HG03460 (cell line): ENCODE measurements around the gene ANKRD39.

Source experiments
- ATAC-seq: cut with Tn5 transposase; IDR thresholded peaks from one replicate; pipeline ENCODE4 v1.9.1; 2021; ENCODE audit not compliant: unreplicated experiment

Gene ANKRD39

DNA sequence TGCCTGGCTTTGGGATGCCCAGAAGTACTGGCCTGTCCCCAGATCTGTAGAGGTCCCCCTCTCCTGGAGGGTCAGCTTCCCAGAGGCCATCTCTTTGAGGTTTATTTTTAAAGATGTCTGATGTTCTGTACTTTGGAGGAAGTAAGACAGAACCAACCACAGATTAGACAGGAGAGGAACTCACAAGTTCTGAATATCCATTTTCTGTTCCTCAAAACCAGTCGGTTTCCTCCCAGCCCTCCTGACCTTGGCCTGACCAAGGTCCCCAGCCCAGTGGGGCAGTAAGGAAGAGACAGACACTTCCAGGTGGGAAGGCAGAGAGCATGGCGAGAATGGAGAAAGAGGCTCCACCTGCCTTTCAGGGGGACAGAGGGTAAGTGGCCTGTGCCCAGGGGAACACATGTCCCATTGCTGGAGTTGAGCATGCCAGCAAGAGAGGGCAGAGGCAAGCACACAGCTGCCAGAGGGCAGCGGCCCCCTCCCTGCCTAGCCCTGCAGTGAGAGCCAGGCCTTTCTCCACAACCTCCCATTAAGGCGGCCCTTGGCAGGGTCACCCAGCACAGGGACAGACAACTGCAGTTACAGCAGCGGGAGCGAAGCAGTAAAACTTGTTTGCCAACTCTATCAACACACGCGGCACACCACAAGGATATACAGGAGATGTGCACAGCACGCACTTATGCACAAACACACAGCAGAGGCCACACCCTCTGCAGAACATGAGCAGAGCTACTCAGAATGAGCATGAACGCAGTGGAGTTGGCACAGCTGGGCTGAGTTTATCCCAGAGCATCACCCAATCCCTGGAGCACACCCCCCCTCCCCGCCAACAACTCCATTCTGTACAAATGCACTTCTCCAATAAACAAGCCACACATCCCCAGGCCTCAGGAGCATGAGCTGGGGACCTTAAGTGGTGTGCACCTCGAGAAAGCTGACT is 30.5 kb upstream of the ANKRD39 start:
- ATAC-seq: no peak

DNA sequence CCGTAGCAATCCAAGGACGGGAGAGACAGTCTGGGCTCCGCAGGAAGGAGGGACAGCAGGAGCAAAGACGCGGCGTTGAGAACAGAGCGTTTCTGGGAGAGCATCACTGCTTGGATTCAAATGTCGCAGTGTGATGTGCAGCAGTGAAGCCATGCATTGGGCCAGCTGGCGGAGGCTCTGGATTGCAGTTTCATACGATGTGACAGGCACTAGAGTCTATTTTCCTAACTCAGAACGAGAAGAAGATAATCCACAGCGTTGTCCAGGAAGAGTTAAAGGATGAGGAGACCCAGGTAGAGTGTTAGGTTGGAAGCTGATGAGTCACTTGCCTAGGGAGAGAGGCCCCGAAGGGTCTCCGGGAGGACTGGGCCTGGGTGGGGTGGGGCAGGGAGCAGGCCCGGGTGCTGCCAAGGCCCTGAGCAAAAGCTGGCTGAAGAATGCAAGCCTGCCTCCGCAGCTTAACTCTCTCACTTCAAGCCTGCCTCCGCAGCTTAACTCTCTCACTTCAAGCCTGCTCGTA is 29.7 kb upstream of the ANKRD39 start:
- ATAC-seq: no peak

GRCh38 chr2:96885432-96886347 is 27.9 kb upstream of the ANKRD39 start:
- no peak for ATAC-seq

GRCh38 chr2:96884299-96885094 is 26.7 kb upstream of the ANKRD39 start:
- ATAC-seq: no peak

- no peak for ATAC-seq
Observed at GRCh38 chr2:96883306-96883705, 25.5 kb upstream of the ANKRD39 start.

- no peak for ATAC-seq
Observed at GRCh38 chr2:96882906-96883305, 25.1 kb upstream of the ANKRD39 start.

DNA sequence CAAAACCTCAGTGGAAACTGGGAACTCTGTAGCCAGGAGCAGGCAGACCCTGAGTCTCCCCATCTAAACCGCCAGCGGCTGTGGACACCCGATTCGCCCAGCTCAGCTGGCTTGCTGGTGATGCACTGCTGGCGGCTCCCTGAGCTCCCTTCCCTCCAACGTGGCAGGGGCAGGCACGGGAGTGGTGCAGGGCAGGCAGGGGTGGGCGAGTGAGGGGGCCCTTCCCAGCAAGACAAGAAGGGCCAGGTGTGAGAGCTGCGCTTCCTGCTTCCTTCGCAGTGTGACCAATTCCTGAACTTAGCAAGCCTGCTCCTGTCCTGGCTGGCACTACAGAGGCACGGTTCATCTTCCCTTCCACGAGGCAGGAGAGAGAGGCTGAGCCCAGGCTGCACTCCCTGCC is 24.4 kb upstream of the ANKRD39 start:
- no peak for ATAC-seq

DNA sequence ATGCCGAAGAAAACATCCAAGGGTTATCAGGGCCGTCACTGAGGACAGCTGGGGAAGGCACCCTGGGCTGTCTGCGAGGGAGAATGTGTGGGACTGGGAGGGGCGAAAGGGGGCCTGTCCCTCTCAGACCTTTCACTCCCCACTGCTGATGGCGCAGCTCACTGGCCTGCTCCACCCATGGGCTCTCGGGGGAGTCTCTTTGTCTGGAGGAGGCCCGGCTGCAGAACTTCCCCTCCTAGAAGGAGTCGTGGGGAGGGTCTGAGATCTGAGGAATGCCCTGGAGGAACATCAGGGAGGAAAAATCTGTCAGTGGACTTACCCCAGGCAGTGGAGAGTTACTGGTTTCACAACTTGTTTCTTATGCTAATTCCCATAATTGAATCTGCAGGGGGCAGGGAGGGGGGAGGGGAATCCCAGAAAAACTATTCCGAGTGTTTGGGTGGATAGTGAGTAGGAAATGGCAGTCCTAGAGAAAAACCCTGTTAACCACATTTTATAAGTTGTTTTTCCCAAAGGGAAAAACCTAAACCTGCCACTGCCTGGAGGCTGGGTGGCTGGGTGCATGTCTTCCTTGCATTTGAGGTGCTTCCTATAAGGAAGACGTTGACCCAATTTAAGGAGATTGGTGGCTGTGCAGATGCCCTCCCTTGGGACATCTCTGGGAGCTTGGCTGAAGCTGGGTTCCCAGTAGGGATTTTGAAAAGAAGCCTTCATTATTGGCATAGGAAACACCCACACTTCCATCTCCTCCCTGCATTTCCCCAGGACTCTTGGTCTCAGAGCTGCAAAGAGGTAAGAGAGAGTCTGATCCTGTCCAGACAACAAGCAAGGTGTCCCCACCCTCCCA is 23.8 kb upstream of the ANKRD39 start:
- no peak for ATAC-seq

DNA sequence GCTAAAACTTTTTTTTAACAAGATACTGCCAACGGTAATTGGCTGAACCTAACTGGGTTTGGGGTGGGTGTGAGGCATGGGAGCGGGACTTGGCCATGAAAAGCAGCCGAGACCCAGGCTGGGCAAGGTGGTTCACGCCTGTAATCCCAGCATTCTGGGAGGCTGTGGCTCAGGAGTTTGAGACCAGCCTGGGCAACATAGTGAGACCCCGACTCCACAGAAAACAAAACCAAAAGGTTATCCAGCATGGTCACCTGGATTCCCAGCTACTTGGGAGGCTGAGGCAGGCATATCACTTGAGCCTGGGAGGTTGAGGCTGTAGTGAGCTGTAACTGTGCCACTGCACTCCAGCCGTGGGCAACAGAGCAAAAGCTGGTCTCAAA is 23.1 kb upstream of the ANKRD39 start:
- no peak for ATAC-seq

DNA sequence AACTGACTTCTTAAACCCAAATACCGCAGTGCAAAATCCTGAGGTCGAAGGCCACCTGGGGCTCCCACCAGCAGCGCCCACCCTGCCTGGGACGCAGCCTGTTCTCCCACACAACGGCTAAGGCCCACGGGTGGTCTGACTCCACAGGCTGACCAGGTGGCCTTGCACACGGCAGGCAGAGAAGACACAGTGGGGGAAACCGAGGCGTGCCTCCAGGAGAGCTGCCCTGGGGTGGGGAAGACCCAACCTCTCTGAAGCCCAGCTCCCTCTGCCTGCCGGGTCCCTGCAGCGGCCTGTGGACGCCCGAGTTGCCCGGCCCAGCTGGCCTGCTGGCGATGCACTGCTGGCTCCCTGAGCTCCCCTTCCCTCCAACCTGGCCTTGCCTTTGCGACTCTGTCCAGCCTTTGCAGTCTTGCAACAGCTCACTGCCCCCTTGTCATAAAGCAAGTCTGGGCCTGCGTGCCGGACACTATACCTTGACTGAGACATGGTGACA is 21.8 kb upstream of the ANKRD39 start:
- no peak for ATAC-seq

DNA sequence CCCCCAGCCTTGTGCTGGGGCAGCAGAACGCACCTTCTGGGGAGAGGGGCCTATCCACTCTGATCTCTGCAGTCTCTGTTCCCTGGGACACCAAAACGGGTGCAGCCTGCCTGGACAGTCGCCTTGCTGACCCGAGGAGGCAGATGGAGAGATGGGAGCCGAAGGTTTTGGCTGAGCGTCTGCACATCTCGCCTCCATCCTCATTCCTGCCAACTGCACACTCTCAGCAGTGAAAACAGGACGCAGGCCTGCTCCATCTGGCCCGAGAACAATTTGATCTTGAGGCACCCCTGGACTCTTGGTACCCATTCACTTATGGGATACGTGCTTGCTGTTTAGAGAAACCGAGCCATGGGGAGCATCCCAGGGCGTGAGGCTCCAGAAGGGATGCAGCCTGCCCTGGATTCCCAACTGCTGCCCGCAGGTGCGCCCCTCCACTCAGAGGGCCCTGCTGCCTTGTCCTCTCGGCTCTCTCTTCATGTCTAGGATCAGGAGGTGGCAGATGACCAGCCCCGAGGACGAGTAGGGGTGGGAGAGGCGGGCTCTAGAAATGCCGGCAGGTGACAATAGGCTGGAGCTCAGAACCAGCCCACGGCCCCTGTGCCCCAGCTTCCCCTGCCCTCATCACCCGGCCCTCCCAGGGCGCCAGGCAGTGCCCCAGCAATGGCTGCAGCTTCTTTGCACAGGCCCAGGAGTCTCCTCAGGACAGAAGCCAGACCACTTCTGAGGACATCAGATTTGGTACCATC is 21.2 kb upstream of the ANKRD39 start:
- ATAC-seq: no peak

GRCh38 chr2:96878171-96878570 is 20.4 kb upstream of the ANKRD39 start:
- no peak for ATAC-seq

DNA sequence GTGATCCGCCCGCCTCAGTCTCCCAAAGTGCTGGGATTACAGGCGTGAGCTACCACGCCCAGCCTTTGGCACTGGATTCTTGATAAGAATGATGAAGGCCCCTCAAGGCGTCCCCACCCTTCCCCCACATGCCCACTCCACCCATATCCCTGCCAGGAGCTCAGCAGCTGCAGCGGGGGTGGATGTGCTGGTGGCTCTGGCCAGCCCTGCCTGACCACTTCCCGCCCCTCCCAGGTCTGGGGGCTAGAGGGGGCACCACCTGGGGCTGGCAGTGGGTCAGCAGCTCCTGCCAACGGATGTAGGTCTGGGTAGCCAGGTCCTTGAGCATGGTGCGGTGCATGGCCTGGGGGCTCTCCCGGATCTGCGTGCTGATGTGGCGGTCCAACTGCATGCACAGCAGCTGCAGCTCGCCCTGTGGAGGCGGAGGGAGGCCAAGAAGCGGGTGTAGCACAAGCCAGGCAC is 19.8 kb upstream of the ANKRD39 start:
- ATAC-seq: no peak

GRCh38 chr2:96877042-96877451 is 19.2 kb upstream of the ANKRD39 start:
- ATAC-seq: no peak

DNA sequence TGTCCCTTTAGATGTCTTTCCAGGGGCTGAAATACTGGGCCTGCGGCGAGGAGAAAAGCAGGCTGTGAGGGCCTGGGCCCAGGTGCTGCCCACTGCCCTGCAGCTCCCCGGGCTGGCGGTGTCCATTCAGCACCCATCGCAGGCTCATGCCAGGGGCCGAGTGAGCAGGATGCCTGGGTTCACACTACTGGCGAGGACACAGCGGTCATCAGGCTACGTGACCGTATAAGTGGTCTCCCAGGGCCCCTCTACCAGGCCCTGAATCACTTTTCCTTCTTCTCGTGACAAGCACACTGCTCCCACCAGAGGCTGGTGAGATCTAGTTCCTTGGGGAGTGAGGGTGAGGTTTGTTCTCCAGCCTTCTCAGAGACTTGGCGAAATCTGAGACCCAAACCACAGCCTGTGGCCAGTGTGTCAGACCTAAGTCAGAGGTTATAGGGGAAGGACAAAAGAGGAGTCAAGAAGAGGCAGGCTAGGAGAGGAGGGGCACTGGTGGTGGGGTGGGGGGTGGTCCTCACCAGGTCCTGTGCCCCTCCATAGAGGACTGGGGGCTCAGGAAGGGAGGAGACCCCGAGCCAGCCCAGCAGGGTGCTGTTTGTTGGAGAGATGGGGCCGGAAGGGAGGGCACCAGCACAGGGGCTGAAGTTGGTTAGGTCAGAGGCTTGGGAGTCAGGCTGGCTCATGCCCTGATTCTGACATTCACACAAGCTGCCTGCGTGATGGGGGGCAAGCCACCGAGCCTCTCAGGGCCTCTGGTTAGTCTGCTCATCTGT is 18.6 kb upstream of the ANKRD39 start:
- no peak for ATAC-seq

- no peak for ATAC-seq
Observed at GRCh38 chr2:96875498-96876268, 17.9 kb upstream of the ANKRD39 start.

GRCh38 chr2:96874198-96874831 is 16.5 kb upstream of the ANKRD39 start:
- peak; percentile 41 for ATAC-seq
